GM19455 (cell line): ENCODE results near the gene ADGRA1.
"Not testable (repeated sequence)": the region's sequence is repeated elsewhere in the genome, so short reads cannot be mapped to it uniquely, and the experiment has no call there.

ENCODE experiments used
- ATAC-seq: cut with Tn5 transposase; IDR thresholded peaks from one replicate; pipeline ENCODE4 v1.9.1; 2021; ENCODE audit not compliant: unreplicated experiment

The ADGRA1 gene

GRCh38 chr10:133174689-133175263, 87.1 kb downstream of the ADGRA1 start:
- ATAC-seq, result no peak

- ATAC-seq, result not testable (repeated sequence)
Observed at GRCh38 chr10:133175624-133176023, 87.9 kb downstream of the ADGRA1 start.

GRCh38 chr10:133176546-133176945, 88.8 kb downstream of the ADGRA1 start:
- no peak for ATAC-seq

- no peak for ATAC-seq
Observed at GRCh38 chr10:133177380-133178157, 89.8 kb downstream of the ADGRA1 start.

- ATAC-seq, result no peak
Observed at GRCh38 chr10:133178357-133179127, 90.8 kb downstream of the ADGRA1 start.

GRCh38 chr10:133179128-133179520, 91.4 kb downstream of the ADGRA1 start:
- ATAC-seq, result no peak

GRCh38 chr10:133179651-133180050, 91.9 kb downstream of the ADGRA1 start:
- ATAC-seq, result no peak

- ATAC-seq, result no peak
Observed at GRCh38 chr10:133180192-133180964, 92.7 kb downstream of the ADGRA1 start.

GRCh38 chr10:133180965-133181639, 93.4 kb downstream of the ADGRA1 start:
- no peak for ATAC-seq
